ENCODE results near the gene WDR82.

- TF ChIP-seq GATA2 (IDR thresholded peaks at IDR 0.05; ENCODE audit: low read depth, low read length) (no peak), GATA3 (IDR thresholded peaks at IDR 0.05; ENCODE audit: low read depth, low read length) (no peak)
Measured at GRCh38 chr3:52295671-52296208, 17.3 kb upstream of the WDR82 start.

Measured in SH-SY5Y (cell line).